ENCODE measurements around the gene TMCC1.

GRCh38 chr3:129699612-129700011, 193.9 kb downstream of the TMCC1 start:
- TF ChIP-seq CTCF (IDR thresholded peaks at IDR 0.05), result no peak
- TF ChIP-seq POLR2AphosphoS5 (IDR thresholded peaks at IDR 0.05; ENCODE audit: insufficient read depth in 1 of 2, low read depth in 1 of 2), result no peak
